Measurements from ENCODE around the gene MDP1. TPM values are rescaled to one million over a fixed set of nuclear protein-coding genes. Genes with fewer than 3 reads are reported as not detected.
A peak's percentile ranks its signal among the peaks of the same experiment; 100 is the strongest.

The MDP1 gene
- total RNA-seq, 1 donor from 2014 or later, result 17.4 TPM

DNA sequence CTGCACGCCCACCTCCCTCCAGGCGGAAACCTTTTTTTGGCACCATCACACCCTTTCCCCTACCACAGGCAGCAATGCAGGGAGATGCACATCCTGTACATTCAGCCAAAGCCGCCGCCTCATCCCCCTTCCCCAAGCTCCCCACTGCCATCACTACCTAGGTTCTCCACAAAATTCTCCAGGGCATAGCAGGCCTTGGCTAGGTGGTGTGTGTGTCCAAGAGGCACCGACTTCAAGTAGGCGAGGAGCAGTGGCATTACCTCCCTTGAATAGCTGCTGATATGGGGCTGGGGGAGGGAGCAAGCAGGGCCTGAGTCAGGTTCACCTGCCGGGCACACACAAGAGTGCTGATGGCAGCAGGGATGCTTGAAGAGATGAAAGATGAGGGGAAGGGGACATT is 30.8 kb downstream of the MDP1 start:
- TF ChIP-seq, protein P1, sequence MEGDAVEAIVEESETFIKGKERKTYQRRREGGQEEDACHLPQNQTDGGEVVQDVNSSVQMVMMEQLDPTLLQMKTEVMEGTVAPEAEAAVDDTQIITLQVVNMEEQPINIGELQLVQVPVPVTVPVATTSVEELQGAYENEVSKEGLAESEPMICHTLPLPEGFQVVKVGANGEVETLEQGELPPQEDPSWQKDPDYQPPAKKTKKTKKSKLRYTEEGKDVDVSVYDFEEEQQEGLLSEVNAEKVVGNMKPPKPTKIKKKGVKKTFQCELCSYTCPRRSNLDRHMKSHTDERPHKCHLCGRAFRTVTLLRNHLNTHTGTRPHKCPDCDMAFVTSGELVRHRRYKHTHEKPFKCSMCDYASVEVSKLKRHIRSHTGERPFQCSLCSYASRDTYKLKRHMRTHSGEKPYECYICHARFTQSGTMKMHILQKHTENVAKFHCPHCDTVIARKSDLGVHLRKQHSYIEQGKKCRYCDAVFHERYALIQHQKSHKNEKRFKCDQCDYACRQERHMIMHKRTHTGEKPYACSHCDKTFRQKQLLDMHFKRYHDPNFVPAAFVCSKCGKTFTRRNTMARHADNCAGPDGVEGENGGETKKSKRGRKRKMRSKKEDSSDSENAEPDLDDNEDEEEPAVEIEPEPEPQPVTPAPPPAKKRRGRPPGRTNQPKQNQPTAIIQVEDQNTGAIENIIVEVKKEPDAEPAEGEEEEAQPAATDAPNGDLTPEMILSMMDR (IDR thresholded peaks at IDR 0.05; ENCODE audit: unreplicated experiment), result no peak
- peaks cover 32% of the 10 kb centered on the region for H3K36me3 Mint-ChIP-seq (ENCODE audit: low read depth, unreplicated experiment)
- no peaks in the 10 kb centered on the region for H3K9me3 Mint-ChIP-seq (ENCODE audit: unreplicated experiment)
- peaks cover 19% of the 10 kb centered on the region for H3K4me1 Mint-ChIP-seq (ENCODE audit: unreplicated experiment)
- H3K27me3 Mint-ChIP-seq (ENCODE audit: unreplicated experiment), result peaks cover 25% of the 10 kb centered on the region
- no peak overlapping the region for H3K4me3 Mint-ChIP-seq (ENCODE audit: unreplicated experiment)
- no peak overlapping the region for H3K27ac Mint-ChIP-seq (ENCODE audit: unreplicated experiment)
- DNase-seq (ENCODE audit: low spot score), result no peak

DNA sequence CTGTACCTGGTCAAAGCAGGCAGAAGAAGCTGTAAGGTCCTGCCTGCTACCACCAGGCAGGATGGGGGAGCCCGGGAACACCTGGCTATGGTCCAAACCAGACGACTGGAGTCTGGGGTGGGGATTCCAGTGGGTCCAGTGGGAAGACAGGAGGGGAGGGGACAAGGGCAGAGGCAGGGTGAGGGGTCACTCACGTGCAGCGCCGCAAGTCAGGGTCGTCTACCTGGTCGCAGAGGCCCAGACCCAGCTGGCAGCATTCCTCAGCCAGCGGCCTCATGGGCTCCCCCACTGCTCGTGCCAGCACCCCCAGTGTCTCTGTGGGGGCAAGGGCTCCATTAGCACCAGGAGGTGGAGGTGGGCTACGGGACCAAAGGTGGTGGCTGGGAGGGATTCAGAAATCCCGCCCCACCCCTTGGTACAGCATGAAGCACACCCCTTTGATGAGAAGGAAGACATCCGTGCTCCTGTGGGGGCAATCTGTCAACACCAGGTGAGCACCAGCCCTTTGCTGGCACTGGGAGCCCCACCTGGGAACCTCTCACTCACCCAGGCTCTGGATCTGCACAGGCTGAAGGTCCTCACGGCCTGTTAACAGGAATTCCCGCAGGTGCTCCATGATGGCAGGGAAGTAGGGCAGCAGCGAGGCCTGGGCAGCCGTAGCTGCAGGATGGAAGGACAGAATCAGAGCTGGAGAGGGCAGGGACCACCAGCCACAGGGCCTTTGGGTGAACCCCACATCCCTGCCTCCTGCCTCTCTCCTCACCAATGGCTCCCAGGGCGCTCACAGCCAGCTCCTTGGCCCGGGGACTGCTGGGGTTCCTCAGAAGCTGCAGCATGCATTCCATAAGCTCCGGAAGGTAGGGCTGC is 31.5 kb downstream of the MDP1 start:
- Mint-ChIP-seq H3K4me1 (ENCODE audit: unreplicated experiment) (peaks cover 17% of the 10 kb centered on the region), H3K9me3 (ENCODE audit: unreplicated experiment) (no peaks in the 10 kb centered on the region), H3K4me3 (ENCODE audit: unreplicated experiment) (no peak overlapping the region), H3K27ac (ENCODE audit: unreplicated experiment) (no peak overlapping the region), H3K27me3 (ENCODE audit: unreplicated experiment) (peaks cover 23% of the 10 kb centered on the region), H3K36me3 (ENCODE audit: low read depth, unreplicated experiment) (peaks cover 32% of the 10 kb centered on the region)
- TF ChIP-seq, protein P1 (IDR thresholded peaks at IDR 0.05; ENCODE audit: unreplicated experiment), result no peak
- no peak for DNase-seq (ENCODE audit: low spot score)

DNA sequence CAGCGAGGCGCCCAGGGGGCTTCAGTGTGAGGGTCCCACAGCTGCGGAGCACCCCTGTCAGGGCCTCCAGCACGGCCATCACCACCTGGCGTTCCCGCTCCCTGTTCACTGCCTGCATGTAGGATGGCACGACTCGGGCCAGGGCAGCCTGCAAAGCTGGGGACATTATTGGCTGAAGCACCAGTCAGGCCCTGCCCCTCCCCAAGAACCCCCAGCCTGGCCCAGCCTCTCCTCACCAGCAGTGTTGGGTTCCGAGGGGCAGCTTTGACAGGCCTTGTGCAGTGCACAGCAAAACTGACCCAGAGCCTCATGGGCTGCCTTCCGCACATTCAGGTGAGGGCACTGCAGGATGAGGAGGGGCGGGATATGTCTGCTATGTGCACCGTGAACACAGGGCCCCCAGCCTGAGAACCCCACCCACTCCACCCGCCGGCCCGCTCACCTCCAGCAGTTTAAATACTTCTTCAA is 32.8 kb downstream of the MDP1 start:
- Mint-ChIP-seq H3K36me3 (ENCODE audit: low read depth, unreplicated experiment) (peaks cover 28% of the 10 kb centered on the region), H3K9me3 (ENCODE audit: unreplicated experiment) (no peaks in the 10 kb centered on the region), H3K4me1 (ENCODE audit: unreplicated experiment) (peaks cover 11% of the 10 kb centered on the region), H3K27ac (ENCODE audit: unreplicated experiment) (no peak overlapping the region), H3K27me3 (ENCODE audit: unreplicated experiment) (peaks cover 20% of the 10 kb centered on the region), H3K4me3 (ENCODE audit: unreplicated experiment) (peak overlapping the region; percentile 25)
- no peak for DNase-seq (ENCODE audit: low spot score)
- TF ChIP-seq, protein P1 (IDR thresholded peaks at IDR 0.05; ENCODE audit: unreplicated experiment), result no peak

DNA sequence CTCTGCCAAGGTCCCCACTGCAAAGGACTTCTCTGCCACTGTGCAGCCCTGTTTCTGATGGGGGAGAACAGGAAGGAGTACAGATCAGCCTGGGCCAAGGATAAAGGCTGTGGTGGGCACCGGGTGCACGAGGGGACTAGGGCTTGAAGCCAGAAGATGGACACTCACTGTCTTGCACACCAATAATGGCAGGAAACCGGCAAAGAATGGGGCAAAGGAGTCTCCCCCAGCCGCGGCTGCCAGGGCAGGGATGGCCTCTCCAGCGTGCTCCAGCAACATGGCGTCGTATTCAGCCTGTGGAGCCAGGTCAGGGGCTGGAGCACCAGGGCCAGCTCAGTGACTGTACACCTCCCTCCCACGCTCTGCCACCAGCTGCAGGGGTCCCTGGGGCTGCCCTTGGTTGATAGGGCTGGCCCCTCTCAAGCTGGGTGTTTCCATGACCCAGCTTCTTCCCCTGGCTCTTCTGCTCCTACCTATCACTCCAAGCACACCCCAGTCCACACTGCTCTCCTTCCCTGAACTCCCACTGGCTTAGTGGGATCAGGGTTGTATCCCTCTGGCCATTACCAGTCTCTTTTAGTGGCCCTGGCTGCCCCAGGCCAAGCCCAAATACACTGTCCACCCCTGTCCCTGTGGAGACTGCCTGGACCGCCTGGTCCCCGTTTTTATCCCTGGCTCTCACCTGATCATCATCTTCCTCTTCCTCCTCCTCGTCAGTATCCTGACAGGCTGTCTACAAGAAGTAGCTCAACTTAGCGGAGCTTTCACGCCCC is 33.6 kb downstream of the MDP1 start:
- Mint-ChIP-seq H3K4me3 (ENCODE audit: unreplicated experiment) (peak overlapping the region; percentile 27), H3K36me3 (ENCODE audit: low read depth, unreplicated experiment) (peaks cover 25% of the 10 kb centered on the region), H3K9me3 (ENCODE audit: unreplicated experiment) (no peaks in the 10 kb centered on the region), H3K4me1 (ENCODE audit: unreplicated experiment) (peaks cover 11% of the 10 kb centered on the region), H3K27ac (ENCODE audit: unreplicated experiment) (no peak overlapping the region), H3K27me3 (ENCODE audit: unreplicated experiment) (peaks cover 14% of the 10 kb centered on the region)
- DNase-seq (ENCODE audit: low spot score), result no peak
- TF ChIP-seq, protein P1 (IDR thresholded peaks at IDR 0.05; ENCODE audit: unreplicated experiment), result no peak

Measured in endothelial cell (in vitro differentiated cells).